Stimulated activated memory B cell treated with anti-CD40 and anti-IgM and Interleukin-4, amounts not matched to agents 10 μg/mL and 1 μg/mL and 100 μg/mL, for 72 hours (primary cell): ENCODE measurements around the gene ABCA1.

Experiments
- ATAC-seq: fragments of 150-1000 bp; cut with Tn5 transposase; 2 replicates; pipeline ENCODE4 v1.10.0; 2021
- H3K27ac Mint-ChIP-seq: one replicate; pipeline ENCODE4 v1.8.0; 2022; ENCODE audit warnings: mild to moderate bottlenecking, mixed read lengths
- H3K27me3 Mint-ChIP-seq: one replicate; pipeline ENCODE4 v1.8.0; 2022; ENCODE audit warnings: mixed read lengths
- H3K36me3 Mint-ChIP-seq: one replicate; pipeline ENCODE4 v1.8.0; 2022; ENCODE audit warnings: mixed read lengths
- H3K4me1 Mint-ChIP-seq: one replicate; pipeline ENCODE4 v1.8.0; 2022; ENCODE audit warnings: mixed read lengths
- H3K4me3 Mint-ChIP-seq: one replicate; pipeline ENCODE4 v1.8.0; 2022; ENCODE audit warnings: mild to moderate bottlenecking, moderate library complexity, mixed read lengths
- H3K9me3 Mint-ChIP-seq: one replicate; pipeline ENCODE4 v1.8.0; 2022; ENCODE audit warnings: mixed read lengths

ABCA1 gene

GRCh38 chr9:104826911-104827310 lies 101.0 kb downstream of the ABCA1 start:
- Mint-ChIP-seq H3K4me1 (peaks cover 8% of the 10 kb centered on the region), H3K4me3 (no peak overlapping the region), H3K27me3 (no peaks in the 10 kb centered on the region), H3K36me3 (peaks cover 67% of the 10 kb centered on the region), H3K9me3 (no peaks in the 10 kb centered on the region), H3K27ac (no peak overlapping the region)
- no peak for ATAC-seq

- no peak overlapping the region for H3K4me3 Mint-ChIP-seq
- ATAC-seq, result no peak
- peaks cover 8% of the 10 kb centered on the region for H3K4me1 Mint-ChIP-seq
- H3K27me3 Mint-ChIP-seq, result no peaks in the 10 kb centered on the region
- H3K36me3 Mint-ChIP-seq, result peaks cover 61% of the 10 kb centered on the region
- H3K9me3 Mint-ChIP-seq, result no peaks in the 10 kb centered on the region
- H3K27ac Mint-ChIP-seq, result no peak overlapping the region
Measured at GRCh38 chr9:104826079-104826775, 101.7 kb downstream of the ABCA1 start.

GRCh38 chr9:104820336-104820735 lies 107.6 kb downstream of the ABCA1 start:
- Mint-ChIP-seq H3K27me3 (no peaks in the 10 kb centered on the region), H3K36me3 (peaks cover 57% of the 10 kb centered on the region), H3K4me3 (no peak overlapping the region), H3K4me1 (no peaks in the 10 kb centered on the region), H3K9me3 (no peaks in the 10 kb centered on the region), H3K27ac (no peak overlapping the region)
- no peak for ATAC-seq

GRCh38 chr9:104819033-104819432 lies 108.9 kb downstream of the ABCA1 start:
- Mint-ChIP-seq H3K4me1 (no peaks in the 10 kb centered on the region), H3K27ac (no peak overlapping the region), H3K4me3 (no peak overlapping the region), H3K27me3 (no peaks in the 10 kb centered on the region), H3K9me3 (no peaks in the 10 kb centered on the region), H3K36me3 (peaks cover 60% of the 10 kb centered on the region)
- ATAC-seq, result no peak

- Mint-ChIP-seq H3K9me3 (no peaks in the 10 kb centered on the region), H3K36me3 (peaks cover 55% of the 10 kb centered on the region), H3K4me3 (no peak overlapping the region), H3K4me1 (no peaks in the 10 kb centered on the region), H3K27ac (no peak overlapping the region), H3K27me3 (no peaks in the 10 kb centered on the region)
- ATAC-seq, result no peak
Measured at GRCh38 chr9:104817437-104817836, 110.5 kb downstream of the ABCA1 start.

GRCh38 chr9:104815851-104816565 lies 111.9 kb downstream of the ABCA1 start:
- Mint-ChIP-seq H3K27me3 (no peaks in the 10 kb centered on the region), H3K4me1 (no peaks in the 10 kb centered on the region), H3K27ac (no peak overlapping the region), H3K4me3 (no peak overlapping the region), H3K36me3 (peaks cover 63% of the 10 kb centered on the region), H3K9me3 (no peaks in the 10 kb centered on the region)
- no peak for ATAC-seq

GRCh38 chr9:104810421-104811339 lies 117.3 kb downstream of the ABCA1 start:
- H3K36me3 Mint-ChIP-seq, result peaks cover 47% of the 10 kb centered on the region
- H3K4me1 Mint-ChIP-seq, result no peaks in the 10 kb centered on the region
- no peak for ATAC-seq
- no peak overlapping the region for H3K4me3 Mint-ChIP-seq
- H3K27me3 Mint-ChIP-seq, result no peaks in the 10 kb centered on the region
- H3K9me3 Mint-ChIP-seq, result no peaks in the 10 kb centered on the region
- no peak overlapping the region for H3K27ac Mint-ChIP-seq

- no peaks in the 10 kb centered on the region for H3K27me3 Mint-ChIP-seq
- no peak for ATAC-seq
- no peak overlapping the region for H3K27ac Mint-ChIP-seq
- no peak overlapping the region for H3K4me3 Mint-ChIP-seq
- H3K36me3 Mint-ChIP-seq, result peaks cover 40% of the 10 kb centered on the region
- no peaks in the 10 kb centered on the region for H3K9me3 Mint-ChIP-seq
- no peaks in the 10 kb centered on the region for H3K4me1 Mint-ChIP-seq
Measured at GRCh38 chr9:104808035-104808614, 119.8 kb downstream of the ABCA1 start.

GRCh38 chr9:104805441-104805840 lies 122.5 kb downstream of the ABCA1 start:
- H3K4me3 Mint-ChIP-seq, result no peak overlapping the region
- no peaks in the 10 kb centered on the region for H3K9me3 Mint-ChIP-seq
- H3K36me3 Mint-ChIP-seq, result peaks cover 39% of the 10 kb centered on the region
- no peak for ATAC-seq
- H3K27ac Mint-ChIP-seq, result no peak overlapping the region
- H3K4me1 Mint-ChIP-seq, result no peaks in the 10 kb centered on the region
- no peaks in the 10 kb centered on the region for H3K27me3 Mint-ChIP-seq

GRCh38 chr9:104802906-104803305 lies 125.0 kb downstream of the ABCA1 start:
- Mint-ChIP-seq H3K9me3 (no peaks in the 10 kb centered on the region), H3K27ac (no peak overlapping the region), H3K4me1 (no peaks in the 10 kb centered on the region), H3K36me3 (peaks cover 46% of the 10 kb centered on the region), H3K4me3 (no peak overlapping the region), H3K27me3 (no peaks in the 10 kb centered on the region)
- ATAC-seq, result no peak

- H3K27ac Mint-ChIP-seq, result no peak overlapping the region
- H3K27me3 Mint-ChIP-seq, result no peaks in the 10 kb centered on the region
- H3K9me3 Mint-ChIP-seq, result no peaks in the 10 kb centered on the region
- no peak for ATAC-seq
- H3K4me1 Mint-ChIP-seq, result no peaks in the 10 kb centered on the region
- no peak overlapping the region for H3K4me3 Mint-ChIP-seq
- H3K36me3 Mint-ChIP-seq, result peaks cover 46% of the 10 kb centered on the region
Measured at GRCh38 chr9:104802110-104802509, 125.8 kb downstream of the ABCA1 start.

GRCh38 chr9:104800068-104800785 lies 127.7 kb downstream of the ABCA1 start:
- H3K4me3 Mint-ChIP-seq, result no peak overlapping the region

GRCh38 chr9:104798209-104798995 lies 129.6 kb downstream of the ABCA1 start:
- no peak overlapping the region for H3K4me3 Mint-ChIP-seq
- H3K27me3 Mint-ChIP-seq, result no peaks in the 10 kb centered on the region
- peaks cover 46% of the 10 kb centered on the region for H3K36me3 Mint-ChIP-seq
- no peaks in the 10 kb centered on the region for H3K4me1 Mint-ChIP-seq
- H3K27ac Mint-ChIP-seq, result no peak overlapping the region
- H3K9me3 Mint-ChIP-seq, result no peaks in the 10 kb centered on the region
- ATAC-seq, result no peak

More at GRCh38 chr9:104800068-104800785, 127.7 kb downstream of the ABCA1 start:
- Mint-ChIP-seq H3K36me3 (peaks cover 38% of the 10 kb centered on the region), H3K27me3 (no peaks in the 10 kb centered on the region), H3K27ac (no peak overlapping the region), H3K9me3 (no peaks in the 10 kb centered on the region), H3K4me1 (no peaks in the 10 kb centered on the region)
- ATAC-seq, result no peak

GRCh38 chr9:104795857-104796256 lies 132.1 kb downstream of the ABCA1 start:
- no peak for ATAC-seq
- Mint-ChIP-seq H3K4me3 (no peak overlapping the region), H3K4me1 (no peaks in the 10 kb centered on the region), H3K27ac (no peak overlapping the region), H3K36me3 (peaks cover 41% of the 10 kb centered on the region), H3K9me3 (no peaks in the 10 kb centered on the region), H3K27me3 (no peaks in the 10 kb centered on the region)
